ENCODE measurements around the gene PDE3A. TPM values are rescaled to one million over a fixed set of nuclear protein-coding genes. Genes with fewer than 3 reads are reported as not detected.

Gene PDE3A
- total and polyA plus RNA-seq, 10 of the 15 experiments (the other 5 are each of a cell fraction or from before 2014, with no cell fraction given): 0.01 to 2.6 (median 1.5) TPM

- Histone ChIP-seq H3K4me2 (ENCODE audit: control insufficient read depth, insufficient read depth) (no peak overlapping the region), H4K20me1 (ENCODE audit: control insufficient read depth, insufficient read depth) (no peaks in the 10 kb centered on the region), H3K9ac (ENCODE audit: control insufficient read depth, insufficient read depth, low read length) (no peak overlapping the region), H3K9me3 (replicated peaks; ENCODE audit: control insufficient read depth, insufficient read depth, low read length) (no peaks in the 10 kb centered on the region), H2AFZ (ENCODE audit: control insufficient read depth, low read depth, low read length) (no peak overlapping the region), H3K27me3 (replicated peaks in 1 of 2; ENCODE audit: control insufficient read depth in 2 of 2, insufficient read depth in 2 of 2, low read length in 1 of 2) (no peaks in the 10 kb centered on the region), H3K27ac (ENCODE audit: control insufficient read depth, insufficient read depth) (no peak overlapping the region), H3K79me2 (ENCODE audit: control insufficient read depth, insufficient read depth, low read length) (no peaks in the 10 kb centered on the region), H3K4me1 (ENCODE audit: control insufficient read depth, insufficient read depth, low read length) (no peaks in the 10 kb centered on the region), H3K4me3 (no peak overlapping the region), H3K36me3 (ENCODE audit: control insufficient read depth in 2 of 2, insufficient read depth in 2 of 2, low read length in 1 of 2) (no peaks in the 10 kb centered on the region)
- no peak for DNase-seq (ENCODE audit: low read depth, low spot score)
- POLR2A ChIA-PET: no interaction called here
- SMC1A ChIA-PET (ENCODE audit: uncharacterized antibody, unreplicated experiment): no interaction called here
- RAD21 ChIA-PET (ENCODE audit: unreplicated experiment): no interaction called here
- no peak for TF ChIP-seq IKZF2 (IDR thresholded peaks at IDR 0.05)
- no peak for TF ChIP-seq PAX5 (IDR thresholded peaks at IDR 0.05; ENCODE audit: borderline replicate concordance, low read depth, low read length)
- TF ChIP-seq BCL3 (IDR thresholded peaks at IDR 0.05; ENCODE audit: borderline replicate concordance, insufficient read depth, low read depth, low read length, poor library complexity, severe bottlenecking): no peak
- no peak for TF ChIP-seq IRF3 (IDR thresholded peaks at IDR 0.05)
- no peak for TF ChIP-seq SUPT20H (IDR thresholded peaks at IDR 0.05; ENCODE audit: borderline replicate concordance, control insufficient read depth, low read depth, low read length)
- no peak for TF ChIP-seq FOXK2 (IDR thresholded peaks at IDR 0.05)
- no peak for TF ChIP-seq EED (IDR thresholded peaks at IDR 0.05; ENCODE audit: low read depth)
- no peak for TF ChIP-seq MXI1 (IDR thresholded peaks at IDR 0.05; ENCODE audit: low read depth, low read length)
- no peak for TF ChIP-seq TCF12 (IDR thresholded peaks at IDR 0.05; ENCODE audit: low read depth, low read length)
- no peak for TF ChIP-seq RB1 (IDR thresholded peaks at IDR 0.05; ENCODE audit: borderline replicate concordance)
- no peak for FAIRE-seq
- no TSS peak for BruUV-seq (replicated peaks)
- CTCF ChIA-PET: no interaction called here
- intact Hi-C loops (cut with micrococcal nuclease; ENCODE audit: unreplicated experiment) (no loop called here), in situ Hi-C loops (cut with MboI) (no loop called here)
- no peak for ATAC-seq
- 11% methylated on average over 6 of the region's 6 CpGs for WGBS (ENCODE audit: insufficient coverage, insufficient replicate concordance, low lambda C conversion rate, missing lambda C conversion rate)
Observed at GRCh38 chr12:20400003-20400402, 31.7 kb downstream of the PDE3A start.
